GM12875 (cell line): ENCODE data around the gene JAG2.

ENCODE experiments used
- H3K4me3 ChIP-seq: one replicate; pipeline ENCODE4 v1.5.1; 2011; ENCODE audit warnings: low read depth, low read length, control low read depth
- TF ChIP-seq, protein P1 (sequence below): IDR thresholded peaks from 2 replicates; pipeline ENCODE4 v1.5.1; 2011; ENCODE audit warnings: low read depth, mild to moderate bottlenecking, control low read depth, inconsistent platforms, low read length, moderate library complexity, borderline replicate concordance; ENCODE audit not compliant: insufficient read depth

Gene JAG2

DNA sequence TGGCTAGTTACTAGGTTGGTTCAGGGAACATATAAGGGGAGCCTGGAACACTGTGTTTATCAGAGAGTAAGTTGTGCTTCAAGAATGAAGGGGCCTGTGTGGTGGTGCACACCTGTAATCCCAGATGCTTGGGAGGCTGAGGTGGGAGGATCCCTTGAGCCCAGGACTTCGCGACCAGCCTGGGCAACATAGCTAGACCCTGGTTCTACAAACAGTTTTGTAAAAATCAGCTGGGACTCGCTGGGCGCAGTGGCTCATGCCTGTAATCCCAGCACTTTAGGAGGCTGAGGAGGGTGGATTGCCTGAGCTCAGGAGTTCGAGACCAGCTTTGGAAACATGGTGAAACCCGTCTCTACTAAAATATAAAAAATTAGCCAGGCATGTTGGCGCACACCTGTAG is 61.2 kb downstream of the JAG2 start:
- TF ChIP-seq, protein P1, sequence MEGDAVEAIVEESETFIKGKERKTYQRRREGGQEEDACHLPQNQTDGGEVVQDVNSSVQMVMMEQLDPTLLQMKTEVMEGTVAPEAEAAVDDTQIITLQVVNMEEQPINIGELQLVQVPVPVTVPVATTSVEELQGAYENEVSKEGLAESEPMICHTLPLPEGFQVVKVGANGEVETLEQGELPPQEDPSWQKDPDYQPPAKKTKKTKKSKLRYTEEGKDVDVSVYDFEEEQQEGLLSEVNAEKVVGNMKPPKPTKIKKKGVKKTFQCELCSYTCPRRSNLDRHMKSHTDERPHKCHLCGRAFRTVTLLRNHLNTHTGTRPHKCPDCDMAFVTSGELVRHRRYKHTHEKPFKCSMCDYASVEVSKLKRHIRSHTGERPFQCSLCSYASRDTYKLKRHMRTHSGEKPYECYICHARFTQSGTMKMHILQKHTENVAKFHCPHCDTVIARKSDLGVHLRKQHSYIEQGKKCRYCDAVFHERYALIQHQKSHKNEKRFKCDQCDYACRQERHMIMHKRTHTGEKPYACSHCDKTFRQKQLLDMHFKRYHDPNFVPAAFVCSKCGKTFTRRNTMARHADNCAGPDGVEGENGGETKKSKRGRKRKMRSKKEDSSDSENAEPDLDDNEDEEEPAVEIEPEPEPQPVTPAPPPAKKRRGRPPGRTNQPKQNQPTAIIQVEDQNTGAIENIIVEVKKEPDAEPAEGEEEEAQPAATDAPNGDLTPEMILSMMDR: no peak
- no peak overlapping the region for H3K4me3 ChIP-seq

DNA sequence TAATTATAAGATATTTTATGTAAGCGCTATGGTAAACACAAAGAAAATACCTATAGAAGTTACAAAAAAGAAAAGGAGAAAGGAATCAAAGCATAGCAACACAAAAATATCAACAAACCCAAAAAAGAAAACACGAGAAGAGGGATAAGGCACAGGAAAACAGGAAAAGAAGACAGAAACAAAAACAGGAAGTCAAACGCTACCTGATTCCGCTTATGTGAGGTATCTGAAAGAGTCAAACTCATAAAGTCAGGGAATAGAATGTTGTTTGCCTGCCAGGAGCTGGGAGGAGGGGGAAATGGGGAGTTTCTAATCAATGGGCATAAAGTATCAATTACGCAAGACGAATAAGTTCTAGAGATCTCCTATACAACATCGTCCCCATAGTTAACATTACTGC is 63.4 kb downstream of the JAG2 start:
- TF ChIP-seq, protein P1: no peak
- no peak overlapping the region for H3K4me3 ChIP-seq

DNA sequence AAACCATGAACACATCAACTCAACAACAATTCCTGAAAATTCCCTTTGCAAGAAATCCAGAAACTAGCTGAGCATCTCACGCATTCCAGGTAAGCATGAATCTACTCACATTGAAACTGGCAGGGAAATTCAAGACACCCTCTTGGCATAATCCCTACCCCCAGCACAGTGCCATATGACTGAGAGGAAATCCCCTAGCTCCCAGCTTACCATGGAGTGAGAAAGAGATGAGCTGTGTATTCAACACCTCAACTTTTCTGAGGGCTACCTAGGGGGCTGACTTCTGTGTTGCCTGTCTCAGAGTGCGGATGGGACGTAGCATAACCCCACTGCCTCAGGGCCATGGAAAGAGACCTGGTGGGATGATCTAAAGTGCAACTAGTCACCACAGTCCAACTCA is 65.7 kb downstream of the JAG2 start:
- TF ChIP-seq, protein P1: no peak
- H3K4me3 ChIP-seq: no peak overlapping the region

DNA sequence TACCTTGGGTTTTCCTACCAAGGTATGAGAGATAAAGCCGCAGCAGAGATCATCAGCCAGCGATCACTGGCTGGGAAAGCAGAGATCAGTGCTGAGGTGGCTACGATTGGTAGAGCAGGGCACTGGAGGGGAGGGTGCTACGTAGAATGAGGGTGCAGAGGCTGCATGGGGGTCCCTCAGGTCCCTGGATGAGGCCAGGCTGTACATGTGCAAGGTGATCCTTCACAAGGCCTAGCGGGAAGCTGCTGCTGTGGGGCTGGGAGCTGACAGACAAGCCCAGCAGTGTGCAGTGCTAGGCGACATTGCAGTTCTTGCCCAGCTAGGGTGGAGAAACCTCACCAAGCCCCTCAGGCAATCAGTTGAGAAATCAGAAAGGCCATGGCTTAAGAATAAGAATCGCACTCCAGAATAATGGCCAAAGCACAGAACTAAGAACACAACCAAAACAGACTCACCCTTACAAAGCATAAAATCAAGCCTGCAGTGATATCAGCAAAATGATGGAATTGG is 66.2 kb downstream of the JAG2 start:
- TF ChIP-seq, protein P1: no peak
- H3K4me3 ChIP-seq: no peak overlapping the region

DNA sequence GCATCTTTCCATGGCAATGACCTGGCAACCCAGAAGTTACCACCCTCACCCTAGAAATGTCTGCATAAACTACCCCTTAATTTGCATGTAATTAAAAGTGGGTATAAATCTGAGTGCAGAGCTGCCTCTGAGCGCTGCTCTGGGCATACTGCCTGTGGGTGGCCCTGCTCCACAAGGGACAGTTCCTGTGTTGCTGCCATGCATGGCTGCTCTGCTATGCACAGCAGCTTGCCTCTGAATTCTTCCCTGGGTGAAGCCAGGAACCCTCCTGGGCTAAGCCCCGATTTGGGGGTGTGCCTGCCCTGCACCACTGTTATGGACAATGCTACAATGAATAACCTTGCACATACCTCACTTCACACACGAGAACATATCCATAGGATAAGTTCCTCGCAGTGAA is 67.7 kb downstream of the JAG2 start:
- TF ChIP-seq, protein P1: no peak
- no peak overlapping the region for H3K4me3 ChIP-seq

DNA sequence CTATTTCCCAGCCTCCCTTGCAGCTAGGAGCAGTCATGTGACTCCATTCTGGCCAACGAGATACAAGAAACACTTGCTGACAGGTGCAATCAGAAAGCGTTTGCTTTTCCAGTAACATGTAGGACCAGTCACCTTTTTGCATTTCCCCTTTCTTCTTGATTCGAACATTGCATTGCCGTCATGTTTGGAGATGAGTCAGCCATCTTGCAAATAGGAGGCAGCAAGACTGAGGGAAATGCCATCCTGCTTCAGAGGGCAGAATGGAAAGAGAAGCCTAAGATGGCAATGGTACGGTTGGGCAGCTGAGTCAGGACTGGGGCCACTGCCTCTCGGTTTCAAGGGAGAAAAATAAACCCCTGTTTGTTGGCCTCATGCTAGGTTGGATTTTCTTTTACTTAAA is 68.8 kb downstream of the JAG2 start:
- TF ChIP-seq, protein P1: no peak
- H3K4me3 ChIP-seq: no peak overlapping the region

DNA sequence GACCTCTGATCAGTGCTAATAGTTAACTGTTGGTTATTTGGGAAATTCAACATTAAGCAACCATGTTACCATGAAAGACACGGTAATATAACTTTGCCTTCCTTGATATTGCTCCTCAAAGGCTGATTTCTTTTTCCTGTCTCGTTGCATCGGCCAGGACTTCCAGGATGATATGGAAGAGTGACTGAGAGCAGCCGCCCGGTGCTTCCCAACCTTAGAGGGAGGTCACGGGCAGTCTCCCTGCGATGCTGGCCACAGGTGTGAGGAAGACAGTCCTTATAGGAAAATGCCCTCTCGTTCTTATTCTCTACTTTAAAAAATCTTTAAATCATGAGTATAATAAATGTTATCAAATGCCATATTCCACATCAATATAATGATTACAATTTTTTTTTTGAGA is 70.3 kb downstream of the JAG2 start:
- TF ChIP-seq, protein P1: no peak
- no peak overlapping the region for H3K4me3 ChIP-seq
